GM19043 (cell line): ENCODE data around the gene DPYD.

Experiments
- ATAC-seq: cut with Tn5 transposase; IDR thresholded peaks from one replicate; pipeline ENCODE4 v1.9.1; 2021; ENCODE audit warnings: low read depth; ENCODE audit not compliant: unreplicated experiment

Gene DPYD

DNA sequence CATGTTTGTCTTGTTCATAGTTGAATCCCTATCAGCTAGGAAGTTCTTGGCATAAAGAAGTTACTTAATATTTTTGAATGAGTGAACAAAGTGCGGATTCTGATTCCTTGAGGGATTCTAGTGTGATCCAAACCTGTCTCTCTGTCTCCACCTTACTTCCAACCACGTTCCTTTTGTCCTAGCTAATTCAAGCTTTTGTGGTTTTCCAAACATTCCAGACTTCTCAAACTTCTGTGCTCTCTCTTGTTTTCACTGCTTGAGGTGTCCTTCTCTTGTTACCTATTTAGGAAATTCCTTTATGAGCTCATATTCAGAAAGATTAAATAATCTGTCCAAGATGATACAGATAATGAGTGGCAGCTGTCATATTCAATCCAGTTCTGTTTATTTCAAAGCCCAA, 846.1 kb downstream of the DPYD start:
- no peak for ATAC-seq

DNA sequence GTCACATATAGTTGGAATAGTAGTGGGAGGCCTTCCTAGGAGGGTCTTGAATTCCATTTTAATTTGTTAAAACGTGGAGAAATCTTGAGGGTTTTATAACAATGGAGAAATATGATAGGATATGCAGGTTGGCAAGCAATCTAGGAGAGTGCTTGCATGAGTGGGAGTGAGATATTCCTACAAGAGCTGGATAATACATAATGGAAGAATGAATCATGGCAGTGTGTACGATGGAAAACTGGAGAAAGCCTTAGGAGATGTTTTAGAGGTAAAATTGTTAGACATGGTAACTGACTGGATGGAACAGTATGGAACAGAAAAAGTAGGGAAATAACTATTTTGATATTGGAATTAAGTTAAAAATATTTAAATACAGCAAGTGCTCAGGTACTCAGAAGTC, 846.9 kb downstream of the DPYD start:
- no peak for ATAC-seq

DNA sequence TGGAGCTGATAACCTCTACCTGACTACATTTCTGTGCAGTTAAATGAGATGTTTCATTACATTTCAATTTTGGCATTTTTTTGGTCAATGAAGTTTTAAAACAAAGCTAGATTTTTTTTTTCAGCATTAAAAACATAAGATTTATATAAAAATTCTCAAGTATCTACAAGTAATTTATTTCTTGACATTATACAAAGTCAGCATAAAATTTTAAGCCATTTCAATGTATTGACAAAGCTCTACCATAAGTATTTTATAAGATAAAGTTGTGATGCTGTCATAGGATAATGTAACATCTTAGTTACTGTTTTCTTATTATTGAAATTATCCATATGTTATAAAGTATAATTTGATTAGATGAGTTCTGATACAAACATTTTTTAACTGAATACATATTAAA, 847.7 kb downstream of the DPYD start:
- no peak for ATAC-seq

DNA sequence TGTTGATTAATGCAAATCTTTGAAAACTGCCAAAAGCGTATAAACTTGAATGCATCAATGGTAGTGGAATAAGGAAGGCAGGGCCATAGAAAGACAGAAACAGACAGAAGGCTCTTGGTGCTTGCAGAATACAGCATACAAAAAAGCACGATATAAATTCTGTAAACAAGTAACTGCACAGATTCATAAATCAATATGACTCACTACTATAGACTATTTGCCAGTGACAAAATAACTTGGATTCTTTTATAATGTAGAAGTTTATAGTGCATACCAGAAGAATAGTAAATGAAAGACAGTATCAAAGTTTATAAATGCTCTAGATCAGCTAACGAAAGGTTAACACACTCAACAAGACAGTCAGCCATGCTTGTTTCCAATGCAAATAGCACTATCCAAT, 849.7 kb downstream of the DPYD start:
- ATAC-seq = no peak

DNA sequence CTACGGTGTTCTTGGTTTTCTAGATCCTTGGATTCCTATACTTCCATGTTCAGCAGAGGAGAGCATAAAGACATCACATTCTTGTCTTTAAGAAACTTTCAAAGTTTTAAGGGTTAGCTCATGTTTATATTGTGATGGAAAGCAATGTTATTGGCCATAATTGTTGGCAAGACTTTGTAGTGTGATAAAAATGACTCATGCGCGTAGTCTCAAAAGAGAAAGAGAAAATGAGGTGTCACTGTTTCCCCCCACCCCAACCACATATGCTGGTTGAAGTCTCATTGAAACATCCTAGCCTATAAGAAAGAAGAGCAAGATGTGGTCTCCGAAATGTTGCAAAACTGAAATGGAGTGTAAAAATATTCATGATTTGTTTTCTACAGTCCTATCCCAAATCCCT, 850.5 kb downstream of the DPYD start:
- ATAC-seq = no peak

DNA sequence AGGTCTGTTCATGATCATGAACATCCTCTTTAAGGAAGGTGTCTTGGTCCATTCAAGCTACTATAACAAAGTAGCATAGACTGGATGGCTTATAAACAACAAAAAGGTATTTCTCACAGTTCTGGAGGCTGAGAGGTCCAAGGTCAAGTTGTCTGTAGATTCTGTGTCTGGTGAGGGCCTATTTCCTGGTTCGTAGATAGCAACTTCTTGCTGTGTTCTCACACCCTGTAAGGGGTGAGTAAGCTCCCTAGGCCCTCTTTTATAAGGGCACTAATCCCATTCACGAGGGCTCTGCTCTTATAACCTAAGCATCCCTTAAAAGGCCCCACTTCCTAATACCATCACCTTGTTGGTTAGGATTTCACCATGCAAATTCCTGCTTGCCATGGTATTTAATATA, 851.5 kb downstream of the DPYD start:
- ATAC-seq = no peak

DNA sequence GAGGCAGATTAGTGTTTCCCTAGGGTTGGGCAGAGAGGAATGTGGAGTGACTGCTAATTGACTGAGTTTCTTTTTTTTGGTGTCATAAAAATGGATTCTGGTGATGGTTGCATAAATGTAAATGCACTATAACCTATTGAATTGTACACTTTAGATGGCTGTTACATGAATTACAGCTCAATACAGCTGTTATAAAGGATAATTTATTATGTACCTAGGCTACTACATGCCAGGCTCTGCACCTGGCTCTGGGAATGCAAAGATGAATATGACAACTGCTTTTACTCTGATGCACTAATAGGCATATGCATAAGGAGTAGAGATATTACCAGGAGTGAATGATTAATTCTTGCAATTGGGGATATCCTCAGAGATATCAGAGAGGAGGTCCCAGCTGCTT, 854.0 kb downstream of the DPYD start:
- no peak for ATAC-seq

DNA sequence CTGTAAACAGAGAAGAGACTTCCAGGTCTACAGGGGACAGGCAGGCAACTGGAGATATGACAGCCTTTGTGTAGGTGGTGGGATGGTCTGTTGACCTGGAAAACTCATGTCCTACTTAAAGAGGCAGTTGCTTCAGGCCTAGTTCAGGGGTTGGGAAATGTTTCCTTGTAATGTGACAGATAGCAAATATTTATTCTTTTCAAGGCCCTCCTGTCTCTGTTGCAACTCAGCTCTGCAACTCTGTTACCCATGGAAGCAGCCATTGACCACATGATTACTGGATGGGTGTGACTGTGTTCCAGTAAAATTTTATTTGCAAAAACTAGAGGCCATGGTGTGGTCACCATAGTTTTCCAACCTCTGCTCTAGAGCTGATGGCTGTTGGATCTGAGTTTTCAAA, 857.3 kb downstream of the DPYD start:
- no peak for ATAC-seq

DNA sequence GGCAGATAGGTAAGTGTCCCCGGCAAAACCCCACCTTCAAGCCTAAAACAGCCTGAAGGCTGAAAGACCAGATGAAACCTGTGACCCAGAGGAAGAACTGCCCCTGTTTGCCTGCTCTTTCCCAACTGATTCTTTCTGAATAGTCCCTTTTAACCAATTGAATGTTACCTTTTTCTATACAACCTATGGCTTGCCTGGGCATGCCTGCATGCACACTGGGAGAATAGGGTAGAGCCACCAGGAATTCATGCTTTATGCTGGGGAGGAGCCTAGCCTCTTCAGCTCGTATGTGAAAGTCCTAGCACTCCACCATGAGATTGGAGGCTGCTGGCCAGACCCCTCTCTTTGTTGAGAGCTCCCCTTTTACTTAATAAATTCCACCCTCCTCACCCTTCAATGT, 859.2 kb downstream of the DPYD start:
- ATAC-seq = no peak

DNA sequence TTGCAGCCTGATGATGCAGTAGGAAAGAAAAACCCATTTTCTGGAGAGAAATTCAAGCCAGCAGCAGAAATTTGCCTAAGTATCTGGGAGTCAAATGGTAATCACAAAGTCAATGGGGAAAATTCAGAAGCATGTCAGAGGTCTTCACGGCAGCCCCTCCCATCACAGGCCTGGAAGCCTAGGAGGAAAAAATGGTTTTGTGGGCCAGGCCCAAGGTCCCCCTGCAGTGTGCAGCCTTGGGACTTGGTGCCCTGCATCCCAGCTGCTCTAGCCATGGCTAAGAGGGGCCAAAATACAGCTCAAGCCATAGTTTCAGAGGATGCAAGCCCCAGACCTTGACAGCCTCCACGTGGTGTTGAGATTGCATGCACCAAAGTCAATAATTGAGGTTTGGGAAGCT, 864.4 kb downstream of the DPYD start:
- no peak for ATAC-seq

DNA sequence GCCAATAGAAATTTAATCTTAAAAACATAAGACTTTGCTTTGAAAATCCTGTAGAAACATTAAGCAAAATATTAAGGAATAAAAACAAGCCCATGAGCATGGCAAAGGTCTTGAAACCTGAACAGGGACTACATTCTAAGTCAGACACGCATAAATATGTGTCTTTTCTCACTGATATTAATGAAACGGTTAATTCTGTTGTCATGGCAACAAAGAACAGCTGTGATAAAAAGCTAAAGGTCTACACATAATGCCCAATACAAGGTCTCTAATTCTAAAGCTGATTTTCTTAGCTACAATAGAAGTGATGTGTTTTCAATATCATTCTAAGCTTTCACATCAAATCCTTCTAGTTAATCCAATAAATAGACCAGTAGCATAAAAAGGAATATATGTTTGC, 867.6 kb downstream of the DPYD start:
- no peak for ATAC-seq

DNA sequence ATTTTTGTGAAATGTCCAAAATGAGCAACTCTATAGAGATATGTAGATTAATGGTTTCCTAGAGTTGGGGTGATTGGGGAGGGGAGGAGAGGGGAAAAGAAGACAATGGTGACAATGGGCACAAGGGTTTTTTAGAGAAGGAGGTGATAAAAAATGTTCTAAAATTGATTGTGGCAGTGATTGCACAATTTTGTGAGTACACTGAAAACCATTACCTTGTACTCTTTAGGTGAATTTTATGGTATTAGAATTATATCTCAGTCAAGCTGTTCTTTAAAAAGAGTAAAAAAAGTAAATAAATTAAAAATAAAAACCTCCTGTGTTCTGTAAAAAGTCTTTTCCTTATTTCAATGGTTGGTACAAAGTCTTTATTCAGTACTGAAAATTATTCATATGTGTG, 869.0 kb downstream of the DPYD start:
- no peak for ATAC-seq

DNA sequence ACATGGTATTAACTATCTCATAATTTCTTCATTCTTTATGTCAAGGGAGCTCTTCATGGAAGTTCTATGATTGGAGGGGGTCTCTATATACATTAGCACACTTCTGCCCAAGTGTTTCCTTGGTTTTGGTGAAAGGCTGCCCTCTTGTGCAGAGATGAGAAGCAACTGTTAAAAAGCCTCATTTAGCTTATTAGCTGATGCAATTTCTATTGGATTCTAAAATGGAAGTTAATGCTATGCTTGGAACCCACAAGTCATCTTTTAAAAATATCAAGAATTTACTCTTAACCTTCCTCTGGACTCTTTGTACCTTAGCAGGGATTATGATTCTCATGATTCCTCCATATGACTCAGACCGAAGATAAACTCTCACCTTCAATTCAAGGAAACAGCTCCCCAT, 870.3 kb downstream of the DPYD start:
- ATAC-seq = no peak

DNA sequence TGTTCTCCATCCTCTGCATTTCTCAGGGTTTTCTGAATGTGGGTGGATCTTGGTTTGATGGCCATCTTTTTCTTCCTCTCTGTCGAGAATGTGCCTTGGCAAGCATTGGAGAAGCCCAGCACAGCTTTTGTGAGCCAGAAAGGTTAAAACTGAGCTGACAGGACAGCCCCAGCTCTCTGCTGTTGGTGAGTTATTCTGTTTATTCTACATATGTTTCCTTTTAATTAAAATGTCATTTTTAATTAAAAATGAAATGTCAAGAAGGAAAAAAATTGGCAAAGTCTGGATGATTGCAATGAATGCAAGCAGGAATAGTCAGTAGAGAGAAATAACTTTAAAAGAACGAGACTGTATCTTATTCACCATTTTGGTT, 873.4 kb downstream of the DPYD start:
- no peak for ATAC-seq

DNA sequence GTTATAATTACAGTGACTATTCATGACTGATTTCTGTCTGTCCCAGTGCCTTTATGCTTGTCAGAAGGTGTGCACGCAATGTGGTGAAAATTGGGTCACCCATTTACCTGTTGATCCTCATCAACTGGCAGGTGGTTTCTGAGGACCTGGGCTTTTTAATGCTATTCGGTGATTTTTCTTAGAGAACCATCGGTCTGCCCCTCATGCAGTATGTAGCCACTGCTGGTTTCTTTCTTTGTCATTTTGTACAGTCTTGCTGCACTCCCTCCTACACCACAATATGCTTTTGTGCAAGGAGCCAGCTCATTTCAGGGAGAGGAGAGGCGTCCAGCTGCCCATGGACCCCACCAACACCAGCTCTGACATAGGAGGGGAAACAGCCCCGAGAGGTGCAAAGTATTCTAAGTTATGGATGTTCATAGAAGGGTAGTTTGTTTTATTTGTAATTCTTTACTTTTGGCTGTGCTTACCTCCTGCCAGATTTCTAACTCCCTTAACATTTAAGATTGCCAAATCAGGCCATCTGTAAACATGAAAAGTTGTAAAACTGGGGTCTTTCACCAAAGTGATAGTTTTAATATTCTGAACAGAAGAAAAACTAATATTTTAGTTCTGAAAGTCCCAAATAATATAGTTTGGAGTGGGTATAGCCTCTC, 873.9 kb downstream of the DPYD start:
- no peak for ATAC-seq

DNA sequence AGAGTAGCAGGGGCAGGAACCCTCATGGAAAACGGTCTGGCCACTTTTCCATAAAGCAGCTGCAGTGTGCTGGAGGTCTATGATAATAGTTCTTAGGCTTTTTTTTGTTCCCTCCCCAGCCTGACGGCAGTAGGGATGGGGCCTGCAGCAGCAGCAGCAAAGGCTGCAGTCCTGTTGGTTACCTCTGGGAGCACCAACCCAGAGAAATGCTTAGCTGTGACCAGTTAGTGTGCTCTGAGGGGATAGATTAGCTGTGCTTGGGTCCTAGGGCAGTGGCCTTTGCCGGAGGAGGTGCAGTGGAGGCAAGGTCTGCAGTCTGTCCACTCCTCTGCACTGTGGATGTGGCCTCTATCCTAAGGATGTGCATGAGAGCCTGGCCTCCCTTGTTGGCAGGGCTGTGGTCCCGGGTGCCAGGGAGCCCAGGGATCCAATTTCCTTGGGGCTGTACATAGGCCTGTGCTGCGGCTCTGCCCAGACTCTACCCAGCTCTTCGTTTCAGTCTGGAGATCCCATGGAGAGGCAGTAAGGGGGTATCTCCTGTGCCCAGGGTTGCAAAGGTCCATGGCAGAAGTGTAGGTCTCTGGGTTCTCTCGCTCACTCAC, 876.6 kb downstream of the DPYD start:
- no peak for ATAC-seq

DNA sequence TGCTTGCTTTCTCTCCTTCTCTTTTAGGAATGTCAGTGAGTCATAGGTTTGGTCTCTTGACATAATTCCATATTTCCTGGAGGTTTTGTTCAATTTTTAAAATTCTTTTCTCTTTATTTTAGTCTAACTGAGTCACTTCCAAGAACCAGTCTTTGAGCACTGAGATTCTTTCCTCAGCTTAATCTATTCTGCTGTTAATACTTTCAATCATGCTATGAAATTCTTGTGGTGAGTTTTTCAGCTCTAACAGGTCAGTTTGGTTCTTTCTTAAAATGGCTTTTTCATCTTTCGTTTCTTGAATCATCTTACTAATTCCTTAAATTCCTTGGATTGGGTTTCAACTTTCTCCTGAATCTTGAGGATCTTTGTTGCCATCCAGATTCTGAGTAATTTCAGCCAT, 878.3 kb downstream of the DPYD start:
- ATAC-seq = no peak

DNA sequence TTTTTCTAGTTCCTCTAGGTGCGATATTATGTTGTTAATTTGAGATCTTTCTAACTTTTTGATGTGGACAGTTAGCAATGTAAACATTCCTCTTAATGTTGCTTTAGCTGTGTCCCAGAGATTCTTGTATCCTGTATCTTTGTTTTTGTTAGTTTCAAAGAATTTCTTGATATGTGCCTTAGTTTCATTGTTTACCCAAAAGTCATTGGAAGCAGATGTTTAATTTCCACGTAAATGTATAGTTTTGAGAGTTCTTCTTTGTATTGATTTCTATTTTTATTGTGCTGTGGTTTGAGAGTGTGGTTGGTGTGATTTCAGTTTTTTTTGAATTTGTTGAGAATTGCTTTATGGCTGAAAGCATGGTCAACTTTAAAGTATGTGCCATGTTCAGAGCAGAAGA, 879.8 kb downstream of the DPYD start:
- no peak for ATAC-seq

DNA sequence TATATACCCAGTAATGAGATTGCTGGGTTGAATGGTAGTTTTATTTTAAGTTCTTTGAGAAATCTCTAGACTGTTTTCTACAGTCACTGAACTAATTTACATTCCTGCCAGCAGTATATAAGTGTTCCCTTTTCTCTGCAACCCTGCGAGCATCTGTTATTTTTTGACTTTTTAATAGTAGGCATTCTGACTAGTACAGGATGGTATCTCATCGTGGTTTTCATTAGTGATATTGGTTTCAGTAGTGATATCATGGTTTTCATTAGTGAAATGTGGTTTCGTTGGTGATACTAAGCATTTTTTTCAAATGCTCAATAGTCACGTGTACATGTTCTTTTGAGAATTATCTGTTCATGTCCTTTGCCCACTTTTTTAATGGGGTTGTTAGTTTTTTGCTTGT, 882.4 kb downstream of the DPYD start:
- ATAC-seq = no peak

DNA sequence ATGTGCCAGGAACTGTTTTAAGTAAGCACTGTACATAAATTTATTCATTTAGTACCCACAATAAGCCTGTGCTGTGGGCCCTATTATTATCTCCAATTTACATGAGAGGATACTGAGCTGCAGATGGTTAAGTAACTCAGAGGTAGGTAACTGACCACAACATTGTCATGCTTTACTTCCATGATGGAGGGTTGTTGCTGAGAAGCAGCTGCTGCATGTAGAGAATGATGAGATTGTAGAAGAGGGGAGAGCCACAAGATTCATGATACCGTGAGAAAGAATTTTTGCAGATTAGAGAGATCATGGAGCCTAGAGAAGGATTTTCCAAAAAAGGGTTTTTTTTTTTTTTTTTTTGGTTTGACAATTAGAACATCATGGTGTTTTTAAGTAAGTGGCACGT, 886.2 kb downstream of the DPYD start:
- ATAC-seq = no peak

DNA sequence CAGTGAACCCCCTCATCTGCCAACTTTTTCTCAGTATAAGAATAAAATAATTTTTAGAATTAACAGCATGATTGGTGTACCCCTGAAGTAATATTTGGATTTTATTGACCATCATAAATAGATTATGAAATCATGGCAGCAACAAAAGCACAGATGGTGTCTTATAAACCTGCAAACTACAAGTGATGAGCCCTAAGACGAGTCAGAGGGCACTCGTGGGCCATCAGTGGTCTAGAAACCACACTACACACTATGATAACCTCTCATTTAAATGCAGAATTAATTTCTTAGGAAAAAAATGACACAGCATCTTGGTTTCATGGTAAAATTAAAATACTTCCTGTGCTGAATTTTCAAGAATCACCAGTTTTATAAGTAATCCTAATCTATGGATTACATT, 886.9 kb downstream of the DPYD start:
- no peak for ATAC-seq
